ENCODE data around the gene ATF1. TPM values are rescaled to one million over a fixed set of nuclear protein-coding genes. Genes with fewer than 3 reads are reported as not detected.

ATF1 gene
- total and polyA plus RNA-seq, 4 experiments from 2014 or later, result 48.7 to 52.3 (median 51.5) TPM

DNA sequence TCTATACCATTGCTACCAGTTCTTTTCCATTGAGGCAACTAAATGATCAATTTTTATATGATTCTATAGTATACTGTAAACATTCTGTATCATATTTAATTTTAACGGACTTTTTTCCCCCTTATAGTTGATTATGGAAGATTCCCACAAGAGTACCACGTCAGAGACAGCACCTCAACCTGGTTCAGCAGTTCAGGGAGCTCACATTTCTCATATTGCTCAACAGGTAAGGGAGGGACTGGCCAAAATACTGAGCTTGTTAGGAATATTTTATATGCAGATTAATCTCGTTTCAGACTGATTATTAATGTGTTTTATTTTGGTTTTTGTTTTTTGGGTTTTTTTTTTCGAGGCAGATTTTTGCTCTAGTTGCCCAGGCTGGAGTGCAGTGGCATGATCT, 16.1 kb downstream of the ATF1 start:
- peaks cover 11 to 19% of the 10 kb centered on the region in 2 donors for H3K36me3 Mint-ChIP-seq
- CTCF ChIA-PET (ENCODE audit: partially characterized antibody), result interaction anchor here (1.3 kb wide), 1 partner anchor 15 kb away, joined by 5 read pairs; no protein-coding TSS in a partner anchor
- peak overlapping the region in 1 of 7 donors; percentile 3 for H3K27ac Mint-ChIP-seq
- no peak overlapping the region for H3K27ac ChIP-seq (ENCODE audit: low read depth, low read length)
- peaks cover 10% of the 10 kb centered on the region for H3K36me3 ChIP-seq (ENCODE audit: insufficient read depth, low read length)
- peaks cover 21 to 32% (median 26%) of the 10 kb centered on the region in 4 donors for H3K4me1 Mint-ChIP-seq
- H3K27me3 Mint-ChIP-seq, result no peaks in the 10 kb centered on the region
- DNase-seq, result no peak
- intact Hi-C loops (cut with micrococcal nuclease), result no loop called here
- H3K27me3 ChIP-seq (ENCODE audit: insufficient read depth, low read length), result no peaks in the 10 kb centered on the region
- no peaks in the 10 kb centered on the region for H3K9me3 ChIP-seq (ENCODE audit: control insufficient read depth in 1 of 2, low read length in 2 of 2)
- peaks cover 8% of the 10 kb centered on the region for H3K4me1 ChIP-seq (ENCODE audit: insufficient read depth, low read length)
- H3K9me3 Mint-ChIP-seq, result no peaks in the 10 kb centered on the region
- POLR2A ChIA-PET (ENCODE audit: partially characterized antibody), result no interaction called here
- H3K4me3 ChIP-seq (ENCODE audit: low read length in 2 of 2), result no peak overlapping the region
- H3K4me3 Mint-ChIP-seq, result no peak overlapping the region

DNA sequence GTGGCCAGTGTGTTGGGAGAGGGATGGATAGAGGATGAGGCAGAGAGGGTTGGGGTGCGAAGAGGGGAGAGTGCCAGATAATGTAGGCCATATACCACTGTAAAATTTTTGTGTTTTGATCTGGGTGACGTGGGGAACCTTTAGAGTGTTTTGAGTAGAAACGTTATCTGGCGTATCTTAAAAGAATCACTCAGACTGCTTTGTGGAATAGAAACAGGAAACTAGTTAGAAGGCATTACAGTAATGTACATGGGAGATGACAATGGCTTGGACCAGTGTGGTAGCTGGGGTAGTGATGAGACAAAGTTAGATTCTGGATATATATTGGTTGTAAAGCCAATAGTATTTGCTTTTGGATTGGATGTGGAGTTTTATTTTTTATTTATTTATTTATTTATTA, 20.6 kb downstream of the ATF1 start:
- H3K9me3 Mint-ChIP-seq, result peaks cover 0 to 6% (median 0%) of the 10 kb centered on the region in 8 donors
- Histone ChIP-seq H3K4me1 (ENCODE audit: insufficient read depth, low read length) (peaks cover 8% of the 10 kb centered on the region), H3K9me3 (ENCODE audit: control insufficient read depth in 1 of 2, low read length in 2 of 2) (no peaks in the 10 kb centered on the region), H3K4me3 (ENCODE audit: low read length in 2 of 2) (no peak overlapping the region), H3K27me3 (ENCODE audit: insufficient read depth, low read length) (no peaks in the 10 kb centered on the region), H3K36me3 (ENCODE audit: insufficient read depth, low read length) (peaks cover 10% of the 10 kb centered on the region), H3K27ac (ENCODE audit: low read depth, low read length) (no peak overlapping the region)
- peak in 2 of 5 donors; percentile 13 to 35 for DNase-seq
- CTCF ChIA-PET (ENCODE audit: partially characterized antibody), result no interaction called here
- peak overlapping the region in 3 of 8 donors; percentile 0 to 15 (median 4) for H3K4me3 Mint-ChIP-seq
- intact Hi-C loops (cut with micrococcal nuclease), result no loop called here
- H3K4me1 Mint-ChIP-seq, result peaks cover 13 to 18% (median 15%) of the 10 kb centered on the region in 4 donors
- POLR2A ChIA-PET (ENCODE audit: partially characterized antibody), result no interaction called here
- H3K27me3 Mint-ChIP-seq, result no peaks in the 10 kb centered on the region
- H3K36me3 Mint-ChIP-seq, result peaks cover 45 to 46% of the 10 kb centered on the region in 2 donors
- peak overlapping the region in 6 of 7 donors; percentile 39 to 55 (median 50) for H3K27ac Mint-ChIP-seq

DNA sequence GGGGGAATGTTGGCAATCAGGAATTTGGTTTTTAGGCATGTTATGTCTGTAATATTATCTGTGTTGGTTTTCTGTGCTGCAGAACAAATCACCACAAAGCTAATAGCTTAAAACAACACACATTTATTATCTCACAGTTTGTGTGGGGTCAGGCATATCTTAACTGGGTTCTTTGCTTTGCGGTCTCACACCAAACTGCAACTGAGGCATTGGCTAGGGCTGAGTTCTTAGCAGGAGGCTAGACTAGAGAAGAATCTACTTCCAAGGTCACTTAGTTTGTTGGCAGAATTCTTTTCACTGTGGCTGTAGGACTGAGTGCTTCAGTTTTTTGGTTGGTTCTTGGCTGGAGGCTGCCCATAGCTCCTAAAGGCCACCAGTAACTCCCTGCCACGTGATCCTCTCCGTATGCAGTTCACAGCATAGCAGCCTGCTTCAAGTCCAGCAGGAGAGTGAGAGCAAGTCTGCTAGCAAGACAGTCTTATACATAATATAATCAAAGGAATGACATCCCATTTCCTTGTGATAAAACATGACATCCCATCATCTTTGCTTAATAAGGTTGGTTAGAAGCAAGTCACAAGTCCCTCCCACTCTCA, 21.6 kb downstream of the ATF1 start:
- H3K36me3 Mint-ChIP-seq, result peaks cover 46 to 48% of the 10 kb centered on the region in 2 donors
- POLR2A ChIA-PET (ENCODE audit: partially characterized antibody), result no interaction called here

DNA sequence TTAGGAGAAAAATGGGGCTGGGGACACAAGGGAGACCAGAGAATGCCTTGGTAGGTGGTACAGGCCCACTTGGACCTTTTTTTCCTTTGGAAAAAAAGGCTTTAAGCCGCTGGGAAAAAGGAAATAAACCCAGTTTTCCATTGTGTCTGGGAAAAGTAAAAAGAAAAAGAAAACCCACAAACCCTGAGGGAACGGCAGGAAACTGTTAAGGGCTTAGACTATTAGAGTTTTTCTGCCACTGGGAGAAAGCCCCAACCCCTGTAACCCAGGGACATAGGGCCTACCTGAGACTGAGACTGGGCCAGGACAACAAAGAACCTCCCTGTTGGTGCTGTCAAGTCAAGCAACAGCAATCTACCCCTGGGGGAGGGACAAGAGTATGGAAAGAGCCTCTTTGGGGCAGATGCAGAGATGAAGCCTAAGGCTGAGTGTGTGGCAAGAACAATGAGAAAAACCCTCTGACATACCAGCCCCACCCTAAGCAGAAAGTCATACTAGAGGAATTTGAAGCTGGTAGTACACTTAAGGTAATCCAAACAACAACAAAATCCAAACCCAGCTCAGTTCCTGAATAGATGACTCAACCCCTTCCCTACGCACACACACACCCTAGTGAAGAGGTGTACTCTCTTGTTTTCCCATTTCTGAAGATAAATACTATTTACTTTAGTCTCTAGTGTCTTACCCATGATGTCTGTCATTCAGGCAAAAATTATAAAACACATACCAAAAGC, 22.8 kb downstream of the ATF1 start:
- ChIA-PET POLR2A (ENCODE audit: partially characterized antibody) (interaction anchor here (1.2 kb wide), 2 partner anchors 23 to 31 kb away, joined by 3 read pairs; partner anchors contain the start of gene ATF1), CTCF (ENCODE audit: partially characterized antibody) (interaction anchor here (1.4 kb wide), 1 partner anchor 21 kb away, joined by 3 read pairs; no protein-coding TSS in a partner anchor)
- peaks cover 50 to 53% of the 10 kb centered on the region in 2 donors for H3K36me3 Mint-ChIP-seq
- H3K4me1 Mint-ChIP-seq, result peaks cover 22 to 29% (median 25%) of the 10 kb centered on the region in 4 donors
- Histone ChIP-seq H3K9me3 (ENCODE audit: control insufficient read depth in 1 of 2, low read length in 2 of 2) (no peaks in the 10 kb centered on the region), H3K4me1 (ENCODE audit: insufficient read depth, low read length) (peaks cover 8% of the 10 kb centered on the region), H3K4me3 (ENCODE audit: low read length in 2 of 2) (no peak overlapping the region), H3K27ac (ENCODE audit: low read depth, low read length) (no peak overlapping the region), H3K27me3 (ENCODE audit: insufficient read depth, low read length) (no peaks in the 10 kb centered on the region), H3K36me3 (ENCODE audit: insufficient read depth, low read length) (peaks cover 4% of the 10 kb centered on the region)
- intact Hi-C loops (cut with micrococcal nuclease), result no loop called here
- no peaks in the 10 kb centered on the region for H3K27me3 Mint-ChIP-seq
- H3K27ac Mint-ChIP-seq, result peak overlapping the region in 5 of 7 donors; percentile 10 to 62 (median 57)
- DNase-seq, result no peak
- peaks cover 0 to 6% (median 0%) of the 10 kb centered on the region in 8 donors for H3K9me3 Mint-ChIP-seq
- no peak overlapping the region for H3K4me3 Mint-ChIP-seq

More for the DNA sequence above, 21.6 kb downstream of the ATF1 start:
- no peak for DNase-seq
- Mint-ChIP-seq H3K4me3 (no peak overlapping the region), H3K9me3 (peaks cover 0 to 6% (median 0%) of the 10 kb centered on the region in 8 donors), H3K4me1 (peaks cover 15 to 20% (median 16%) of the 10 kb centered on the region in 4 donors), H3K27me3 (no peaks in the 10 kb centered on the region), H3K27ac (peak overlapping the region in 1 of 7 donors; percentile 53)
- Histone ChIP-seq H3K9me3 (ENCODE audit: control insufficient read depth in 1 of 2, low read length in 2 of 2) (no peaks in the 10 kb centered on the region), H3K36me3 (ENCODE audit: insufficient read depth, low read length) (peaks cover 10% of the 10 kb centered on the region), H3K4me3 (ENCODE audit: low read length in 2 of 2) (no peak overlapping the region), H3K27ac (ENCODE audit: low read depth, low read length) (no peak overlapping the region), H3K4me1 (ENCODE audit: insufficient read depth, low read length) (peaks cover 8% of the 10 kb centered on the region), H3K27me3 (ENCODE audit: insufficient read depth, low read length) (no peaks in the 10 kb centered on the region)
- CTCF ChIA-PET (ENCODE audit: partially characterized antibody), result no interaction called here
- intact Hi-C loops (cut with micrococcal nuclease), result no loop called here

DNA sequence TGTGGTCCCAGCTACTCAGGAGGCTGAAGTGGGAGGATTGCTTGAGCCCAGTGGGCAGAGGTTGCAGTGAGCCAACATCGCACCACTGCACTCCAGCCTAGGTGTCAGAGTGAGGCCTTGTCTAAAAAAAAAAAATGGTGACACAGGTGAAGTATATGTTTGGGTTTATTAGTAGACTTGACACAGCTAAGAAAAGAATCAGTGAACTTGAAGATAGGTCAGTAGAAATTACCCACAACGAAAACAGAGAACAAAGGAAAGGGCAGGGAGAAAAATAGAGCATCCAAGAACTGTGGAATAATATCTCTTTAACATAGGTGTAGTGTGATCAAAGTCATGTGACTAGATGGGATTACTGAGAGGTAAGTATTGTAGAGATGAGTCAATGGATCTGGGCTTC, 23.7 kb downstream of the ATF1 start:
- no peak overlapping the region for H3K4me3 Mint-ChIP-seq

DNA sequence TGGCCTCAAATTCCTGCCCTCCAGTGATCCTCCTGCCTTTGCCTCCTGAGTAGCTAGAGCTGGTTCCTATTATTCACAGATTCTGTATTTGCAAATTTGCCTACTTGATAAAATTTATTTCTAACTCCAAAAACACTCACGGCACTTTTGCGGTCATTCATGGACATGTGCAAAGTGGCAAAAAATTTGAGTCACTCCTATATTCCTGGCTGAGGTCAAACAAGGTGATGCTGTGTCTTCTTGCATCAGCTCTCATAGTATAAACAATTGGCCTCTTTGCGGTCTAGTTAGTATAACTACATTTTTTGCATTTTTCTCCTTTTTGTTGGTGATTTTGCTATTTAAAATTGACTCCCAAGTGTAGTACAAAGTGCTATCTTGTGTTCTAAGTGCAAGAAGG, 24.7 kb downstream of the ATF1 start:
- Histone ChIP-seq H3K27me3 (ENCODE audit: insufficient read depth, low read length) (no peaks in the 10 kb centered on the region), H3K9me3 (ENCODE audit: control insufficient read depth in 1 of 2, low read length in 2 of 2) (no peaks in the 10 kb centered on the region), H3K4me3 (ENCODE audit: low read length in 2 of 2) (no peak overlapping the region), H3K4me1 (ENCODE audit: insufficient read depth, low read length) (peaks cover 8% of the 10 kb centered on the region), H3K36me3 (ENCODE audit: insufficient read depth, low read length) (no peaks in the 10 kb centered on the region), H3K27ac (ENCODE audit: low read depth, low read length) (no peak overlapping the region)
- ChIA-PET CTCF (ENCODE audit: partially characterized antibody) (no interaction called here), POLR2A (ENCODE audit: partially characterized antibody) (no interaction called here)
- Mint-ChIP-seq H3K4me3 (no peak overlapping the region), H3K36me3 (peaks cover 49% of the 10 kb centered on the region in 2 donors), H3K4me1 (peaks cover 22 to 30% (median 28%) of the 10 kb centered on the region in 4 donors), H3K27me3 (no peaks in the 10 kb centered on the region), H3K9me3 (peaks cover 0 to 6% (median 0%) of the 10 kb centered on the region in 8 donors), H3K27ac (no peak overlapping the region)
- intact Hi-C loops (cut with micrococcal nuclease), result no loop called here
- DNase-seq, result no peak

More for the DNA sequence above, 23.7 kb downstream of the ATF1 start:
- Histone ChIP-seq H3K27ac (ENCODE audit: low read depth, low read length) (no peak overlapping the region), H3K4me3 (ENCODE audit: low read length in 2 of 2) (no peak overlapping the region), H3K27me3 (ENCODE audit: insufficient read depth, low read length) (no peaks in the 10 kb centered on the region), H3K36me3 (ENCODE audit: insufficient read depth, low read length) (no peaks in the 10 kb centered on the region), H3K4me1 (ENCODE audit: insufficient read depth, low read length) (peaks cover 8% of the 10 kb centered on the region), H3K9me3 (ENCODE audit: control insufficient read depth in 1 of 2, low read length in 2 of 2) (no peaks in the 10 kb centered on the region)
- DNase-seq, result no peak
- Mint-ChIP-seq H3K27ac (peak overlapping the region in 1 of 7 donors; percentile 48), H3K9me3 (peaks cover 0 to 6% (median 0%) of the 10 kb centered on the region in 8 donors), H3K27me3 (no peaks in the 10 kb centered on the region), H3K36me3 (peaks cover 49% of the 10 kb centered on the region in 2 donors), H3K4me1 (peaks cover 22 to 30% (median 28%) of the 10 kb centered on the region in 4 donors)
- intact Hi-C loops (cut with micrococcal nuclease), result no loop called here
- CTCF ChIA-PET (ENCODE audit: partially characterized antibody), result interaction anchor here (1.4 kb wide), 1 partner anchor 22 kb away, joined by 3 read pairs; no protein-coding TSS in a partner anchor
- POLR2A ChIA-PET (ENCODE audit: partially characterized antibody), result interaction anchor here (0.7 to 1.2 kb wide), 3 partner anchors 13 to 30 kb away, joined by 3 read pairs; partner anchors contain the start of gene ATF1

DNA sequence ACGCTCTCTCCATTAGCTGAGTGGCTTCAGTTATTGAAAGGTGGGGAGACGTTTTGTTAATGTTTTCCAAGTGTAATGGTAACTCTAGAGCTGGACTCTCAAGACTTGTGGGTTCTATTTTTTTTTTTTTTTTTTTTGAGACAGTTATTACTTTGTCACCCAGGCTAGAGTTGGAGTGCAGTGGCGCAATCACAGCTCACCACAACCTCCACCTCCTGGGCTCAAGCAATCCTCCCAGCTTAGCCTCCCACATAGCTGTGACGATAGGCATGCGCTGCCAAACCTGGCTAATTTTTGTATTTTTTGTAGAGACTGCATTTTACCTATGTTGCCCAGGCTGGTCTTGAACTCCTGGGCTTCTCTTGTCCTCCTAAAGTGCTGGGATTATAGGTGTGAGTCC, 26.2 kb downstream of the ATF1 start:
- Mint-ChIP-seq H3K27me3 (no peaks in the 10 kb centered on the region), H3K9me3 (peaks cover 0 to 6% (median 0%) of the 10 kb centered on the region in 8 donors), H3K36me3 (peaks cover 44 to 46% of the 10 kb centered on the region in 2 donors), H3K4me3 (no peak overlapping the region), H3K27ac (peak overlapping the region in 1 of 7 donors; percentile 59), H3K4me1 (peaks cover 14 to 25% (median 21%) of the 10 kb centered on the region in 4 donors)
- CTCF ChIA-PET (ENCODE audit: partially characterized antibody), result interaction anchor here (1.7 kb wide), 1 partner anchor 25 kb away, joined by 9 read pairs; no protein-coding TSS in a partner anchor
- no peak overlapping the region for H3K4me3 ChIP-seq (ENCODE audit: low read length in 2 of 2)
- H3K9me3 ChIP-seq (ENCODE audit: control insufficient read depth in 1 of 2, low read length in 2 of 2), result no peaks in the 10 kb centered on the region
- DNase-seq, result no peak
- POLR2A ChIA-PET (ENCODE audit: partially characterized antibody), result interaction anchor here (1.0 kb wide), 1 partner anchor 25 kb away, joined by 4 read pairs; no protein-coding TSS in a partner anchor
- no peaks in the 10 kb centered on the region for H3K27me3 ChIP-seq (ENCODE audit: insufficient read depth, low read length)
- H3K4me1 ChIP-seq (ENCODE audit: insufficient read depth, low read length), result no peaks in the 10 kb centered on the region
- intact Hi-C loops (cut with micrococcal nuclease), result no loop called here
- H3K36me3 ChIP-seq (ENCODE audit: insufficient read depth, low read length), result no peaks in the 10 kb centered on the region
- H3K27ac ChIP-seq (ENCODE audit: low read depth, low read length), result no peak overlapping the region

Data from CD4-positive, alpha-beta memory T cell (primary cell).